Vagina (tissue), 2 donors: ENCODE measurements around the gene TH.

Experiments
- POLR2AphosphoS5 ChIP-seq, 2 donors: sonication (generic); formaldehyde crosslinking; IDR thresholded peaks; one replicate each; pipeline ENCODE4 v1.9.0; 2017; ENCODE audit warnings: antibody characterized with exemption in 2 of 2, mild to moderate bottlenecking in 2 of 2, low read depth in 1 of 2; ENCODE audit not compliant: insufficient read depth in 1 of 2
- TF ChIP-seq, protein P1 (sequence below), 3 experiments: fragments of 450-650 bp in 2 of 3; fragments of 200-600 bp in 1 of 3; sonication (generic) in 1 of 3; IDR thresholded peaks; one replicate each; pipeline ENCODE4 v1.5.1; 2017 to 2019; ENCODE audit warnings: antibody characterized with exemption in 3 of 3, mild to moderate bottlenecking in 2 of 3, moderate library complexity in 2 of 3

GRCh38 chr11:2154889-2155288 lies 16.7 kb downstream of the TH start:
- TF ChIP-seq POLR2AphosphoS5 (IDR thresholded peaks at IDR 0.05; ENCODE audit: insufficient read depth in 1 of 2, low read depth in 1 of 2), result no peak
- TF ChIP-seq, protein P1, sequence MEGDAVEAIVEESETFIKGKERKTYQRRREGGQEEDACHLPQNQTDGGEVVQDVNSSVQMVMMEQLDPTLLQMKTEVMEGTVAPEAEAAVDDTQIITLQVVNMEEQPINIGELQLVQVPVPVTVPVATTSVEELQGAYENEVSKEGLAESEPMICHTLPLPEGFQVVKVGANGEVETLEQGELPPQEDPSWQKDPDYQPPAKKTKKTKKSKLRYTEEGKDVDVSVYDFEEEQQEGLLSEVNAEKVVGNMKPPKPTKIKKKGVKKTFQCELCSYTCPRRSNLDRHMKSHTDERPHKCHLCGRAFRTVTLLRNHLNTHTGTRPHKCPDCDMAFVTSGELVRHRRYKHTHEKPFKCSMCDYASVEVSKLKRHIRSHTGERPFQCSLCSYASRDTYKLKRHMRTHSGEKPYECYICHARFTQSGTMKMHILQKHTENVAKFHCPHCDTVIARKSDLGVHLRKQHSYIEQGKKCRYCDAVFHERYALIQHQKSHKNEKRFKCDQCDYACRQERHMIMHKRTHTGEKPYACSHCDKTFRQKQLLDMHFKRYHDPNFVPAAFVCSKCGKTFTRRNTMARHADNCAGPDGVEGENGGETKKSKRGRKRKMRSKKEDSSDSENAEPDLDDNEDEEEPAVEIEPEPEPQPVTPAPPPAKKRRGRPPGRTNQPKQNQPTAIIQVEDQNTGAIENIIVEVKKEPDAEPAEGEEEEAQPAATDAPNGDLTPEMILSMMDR (IDR thresholded peaks at IDR 0.05), result no peak
